ENCODE data around the gene PSENEN.

Gene PSENEN

GRCh38 chr19:35745328-35746086 lies at the start of gene PSENEN, which contains the start of gene U2AF1L4:
TSS of gene PSENEN (plus strand) at chr19:35745651. CDS start at chr19:35745931, 280 bp downstream.
TSS of gene U2AF1L4 (minus strand) at chr19:35745418. CDS start at chr19:35745391, 27 bp downstream.
- DNase-seq, result peak; percentile 58 to 99 (median 94)

GRCh38 chr19:35695895-35696422 lies 49.5 kb upstream of the PSENEN start:
- DNase-seq, result no peak

GRCh38 chr19:35696835-35697234 lies 48.6 kb upstream of the PSENEN start:
- DNase-seq, result no peak

GRCh38 chr19:35702223-35703012 lies 43.0 kb upstream of the PSENEN start:
- DNase-seq, result peak; percentile 64 to 99 (median 92)

GRCh38 chr19:35703343-35703742 lies 42.1 kb upstream of the PSENEN start:
- DNase-seq, result no peak

- peak in 1 of 14 donors; percentile 14 for DNase-seq
Observed at GRCh38 chr19:35704218-35704617, 41.2 kb upstream of the PSENEN start, which contains the start of gene ZBTB32. TSS of gene ZBTB32 (plus strand) at chr19:35704558. CDS start at chr19:35714627, 10,069 bp downstream.

- DNase-seq, result no peak
Observed at GRCh38 chr19:35708391-35708790, 37.1 kb upstream of the PSENEN start.

GRCh38 chr19:35710784-35711723 lies 34.4 kb upstream of the PSENEN start:
- DNase-seq, result no peak

GRCh38 chr19:35712567-35713505 lies 32.6 kb upstream of the PSENEN start:
- no peak for DNase-seq

GRCh38 chr19:35713506-35713850 lies 32.0 kb upstream of the PSENEN start:
- DNase-seq, result no peak

- peak in 1 of 14 donors; percentile 22 for DNase-seq
Observed at GRCh38 chr19:35713904-35714495, 31.5 kb upstream of the PSENEN start.

- no peak for DNase-seq
Observed at GRCh38 chr19:35714601-35715354, 30.7 kb upstream of the PSENEN start.

- DNase-seq, result no peak
Observed at GRCh38 chr19:35715355-35715809, 30.1 kb upstream of the PSENEN start.

GRCh38 chr19:35715981-35716800 lies 29.3 kb upstream of the PSENEN start:
- DNase-seq, result peak in 11 of 14 donors; percentile 23 to 87 (median 76)

- peak; percentile 32 to 96 (median 87) for DNase-seq
Observed at GRCh38 chr19:35716801-35717664, 28.4 kb upstream of the PSENEN start.

- DNase-seq, result peak in 11 of 14 donors; percentile 33 to 97 (median 91)
Observed at GRCh38 chr19:35717665-35718344, 27.6 kb upstream of the PSENEN start, which contains the start of gene KMT2B. TSS of gene KMT2B (plus strand) at chr19:35718003. CDS start at chr19:35718019, 16 bp downstream.

Data from C1 segment of cervical spinal cord (tissue), 14 donors.